Endothelial cell (in vitro differentiated cells): ENCODE data around the gene NAALADL2. TPM values are rescaled to one million over a fixed set of nuclear protein-coding genes. Genes with fewer than 3 reads are reported as not detected.

Experiments used
- DNase-seq: peaks from one replicate; pipeline ENCODE4 v3.0.0; 2021; ENCODE audit warnings: low spot score
- H3K27ac Mint-ChIP-seq: one replicate; pipeline ENCODE4 v1.8.0; 2021; ENCODE audit warnings: mixed read lengths, inconsistent platforms; ENCODE audit not compliant: unreplicated experiment
- H3K27me3 Mint-ChIP-seq: one replicate; pipeline ENCODE4 v1.8.0; 2021; ENCODE audit warnings: mild to moderate bottlenecking, moderate library complexity, mixed read lengths, inconsistent platforms; ENCODE audit not compliant: unreplicated experiment
- H3K36me3 Mint-ChIP-seq: one replicate; pipeline ENCODE4 v1.8.0; 2021; ENCODE audit warnings: mild to moderate bottlenecking, low read depth, mixed read lengths, inconsistent platforms; ENCODE audit not compliant: unreplicated experiment
- H3K4me1 Mint-ChIP-seq: one replicate; pipeline ENCODE4 v1.8.0; 2021; ENCODE audit warnings: mild to moderate bottlenecking, mixed read lengths, inconsistent platforms; ENCODE audit not compliant: unreplicated experiment
- H3K4me3 Mint-ChIP-seq: one replicate; pipeline ENCODE4 v1.8.0; 2021; ENCODE audit warnings: mild to moderate bottlenecking, mixed read lengths, inconsistent platforms; ENCODE audit not compliant: unreplicated experiment
- H3K9me3 Mint-ChIP-seq: one replicate; pipeline ENCODE4 v1.8.0; 2021; ENCODE audit warnings: mixed read lengths, inconsistent platforms; ENCODE audit not compliant: unreplicated experiment
- total RNA-seq: library from RNA; stranded (reverse); fragmentation: NEBNext Ultra II Directional; extraction: Animal tissue kit (Norgen Biotek cat#: 25700); gene quantifications from one replicate; pipeline ENCODE4 v1.2.1, GENCODE V29; 2021; ENCODE audit not compliant: unreplicated experiment
- TF ChIP-seq, protein P1 (sequence below): fragments of 200-600 bp; sonication (generic); IDR thresholded peaks from one replicate; pipeline ENCODE4 v1.5.0; 2021; ENCODE audit warnings: antibody characterized with exemption; ENCODE audit not compliant: unreplicated experiment

Gene NAALADL2
- total RNA-seq, 1 donor from 2014 or later = 3.5 TPM

DNA sequence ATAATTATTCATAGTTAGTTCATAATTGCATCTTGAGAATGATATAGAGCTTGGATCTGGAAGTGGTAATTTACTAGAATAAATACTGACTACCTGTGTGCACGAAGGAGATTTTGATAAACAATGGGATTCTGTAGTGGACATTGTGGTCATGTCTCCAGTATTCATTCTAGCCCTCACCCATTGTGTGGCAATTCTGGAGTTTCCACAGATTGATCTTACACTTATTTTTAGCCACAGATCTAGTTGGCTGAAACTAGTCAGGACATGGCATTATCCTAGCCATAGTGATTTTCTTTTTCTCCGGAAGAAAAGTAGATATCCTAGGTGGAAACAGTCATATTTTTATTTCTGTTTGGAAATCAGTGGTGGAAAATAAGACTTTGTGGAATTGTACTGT, 833.1 kb downstream of the NAALADL2 start:
- Mint-ChIP-seq H3K27ac (no peak overlapping the region), H3K36me3 (no peaks in the 10 kb centered on the region), H3K9me3 (no peaks in the 10 kb centered on the region), H3K27me3 (no peaks in the 10 kb centered on the region), H3K4me3 (no peak overlapping the region), H3K4me1 (no peaks in the 10 kb centered on the region)
- TF ChIP-seq, protein P1, sequence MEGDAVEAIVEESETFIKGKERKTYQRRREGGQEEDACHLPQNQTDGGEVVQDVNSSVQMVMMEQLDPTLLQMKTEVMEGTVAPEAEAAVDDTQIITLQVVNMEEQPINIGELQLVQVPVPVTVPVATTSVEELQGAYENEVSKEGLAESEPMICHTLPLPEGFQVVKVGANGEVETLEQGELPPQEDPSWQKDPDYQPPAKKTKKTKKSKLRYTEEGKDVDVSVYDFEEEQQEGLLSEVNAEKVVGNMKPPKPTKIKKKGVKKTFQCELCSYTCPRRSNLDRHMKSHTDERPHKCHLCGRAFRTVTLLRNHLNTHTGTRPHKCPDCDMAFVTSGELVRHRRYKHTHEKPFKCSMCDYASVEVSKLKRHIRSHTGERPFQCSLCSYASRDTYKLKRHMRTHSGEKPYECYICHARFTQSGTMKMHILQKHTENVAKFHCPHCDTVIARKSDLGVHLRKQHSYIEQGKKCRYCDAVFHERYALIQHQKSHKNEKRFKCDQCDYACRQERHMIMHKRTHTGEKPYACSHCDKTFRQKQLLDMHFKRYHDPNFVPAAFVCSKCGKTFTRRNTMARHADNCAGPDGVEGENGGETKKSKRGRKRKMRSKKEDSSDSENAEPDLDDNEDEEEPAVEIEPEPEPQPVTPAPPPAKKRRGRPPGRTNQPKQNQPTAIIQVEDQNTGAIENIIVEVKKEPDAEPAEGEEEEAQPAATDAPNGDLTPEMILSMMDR = no peak
- DNase-seq = no peak

DNA sequence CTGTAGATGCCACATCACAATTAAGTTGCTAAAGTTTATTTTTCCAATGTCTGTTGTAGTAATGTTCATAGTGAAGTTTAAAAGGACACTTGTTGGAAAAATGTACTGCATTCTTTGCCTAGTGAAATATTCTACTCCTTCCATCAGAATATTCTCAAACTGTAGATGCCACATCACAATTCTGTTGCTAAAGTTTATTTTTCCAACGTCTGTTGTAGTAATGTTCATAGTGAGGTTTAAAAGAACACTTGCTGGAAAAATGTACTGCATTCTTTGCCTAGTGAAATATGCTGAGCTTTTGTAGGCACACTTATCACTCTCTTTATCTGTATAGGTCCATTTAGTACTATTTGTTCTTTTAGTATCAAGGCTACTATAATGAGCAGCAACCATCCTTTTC, 836.1 kb downstream of the NAALADL2 start:
- Mint-ChIP-seq H3K4me1 (no peaks in the 10 kb centered on the region), H3K27ac (no peak overlapping the region), H3K4me3 (no peak overlapping the region), H3K36me3 (no peaks in the 10 kb centered on the region), H3K27me3 (no peaks in the 10 kb centered on the region), H3K9me3 (no peaks in the 10 kb centered on the region)
- no peak for DNase-seq
- TF ChIP-seq, protein P1 = no peak

DNA sequence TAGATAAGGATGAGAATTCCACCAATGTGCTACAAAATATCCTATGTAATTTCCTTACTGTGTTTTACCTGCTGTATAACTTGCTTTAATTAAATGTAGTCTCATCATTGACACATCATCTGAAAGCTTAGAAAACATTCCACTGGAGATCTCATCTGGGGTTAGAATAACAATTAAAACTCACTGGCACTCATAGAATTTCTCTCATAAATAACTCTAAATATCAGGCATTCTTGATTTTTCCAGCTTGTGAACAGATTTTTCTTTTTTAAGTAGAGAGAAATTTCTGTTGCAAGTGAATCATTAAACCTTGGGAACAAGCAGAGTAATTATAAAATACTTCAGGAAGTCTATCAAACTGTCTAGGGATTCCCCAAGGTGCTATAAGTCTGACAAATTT, 843.8 kb downstream of the NAALADL2 start:
- no peaks in the 10 kb centered on the region for H3K27me3 Mint-ChIP-seq
- no peaks in the 10 kb centered on the region for H3K36me3 Mint-ChIP-seq
- no peaks in the 10 kb centered on the region for H3K9me3 Mint-ChIP-seq
- no peak for DNase-seq
- H3K27ac Mint-ChIP-seq = no peak overlapping the region
- H3K4me3 Mint-ChIP-seq = no peak overlapping the region
- H3K4me1 Mint-ChIP-seq = no peaks in the 10 kb centered on the region
- TF ChIP-seq, protein P1 = no peak

DNA sequence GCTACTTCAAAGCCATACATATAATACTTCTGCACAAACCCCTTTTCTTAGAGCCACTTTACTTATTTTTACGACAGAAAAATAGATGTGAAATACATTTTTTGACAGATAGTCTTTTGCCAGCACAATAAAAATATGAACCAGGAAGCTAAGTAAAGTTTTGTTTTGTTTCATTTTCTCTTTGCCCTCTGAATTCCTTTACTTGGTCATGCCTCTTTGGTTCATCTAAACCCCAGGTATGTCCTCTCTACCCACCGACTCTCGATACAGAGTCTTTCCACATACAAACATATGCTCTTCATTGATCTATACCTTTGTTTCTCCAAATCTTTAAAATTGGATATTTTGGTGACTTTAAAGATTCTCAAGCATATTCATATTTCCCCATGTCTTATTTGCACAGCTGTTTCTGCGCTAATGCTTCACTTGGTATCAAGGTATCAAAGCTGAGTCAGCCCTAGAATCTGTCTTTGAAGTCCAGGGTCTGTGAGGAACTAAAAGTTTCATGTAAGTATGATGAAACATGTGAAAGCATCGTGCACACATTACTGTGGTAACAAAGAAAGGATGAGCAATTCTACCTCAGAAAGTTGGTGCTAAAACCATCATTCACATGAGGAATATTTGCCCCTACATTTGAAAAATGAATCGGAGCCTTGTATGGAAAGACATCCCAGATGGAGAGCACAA, 845.4 kb downstream of the NAALADL2 start:
- no peak for DNase-seq
- no peaks in the 10 kb centered on the region for H3K36me3 Mint-ChIP-seq

DNA sequence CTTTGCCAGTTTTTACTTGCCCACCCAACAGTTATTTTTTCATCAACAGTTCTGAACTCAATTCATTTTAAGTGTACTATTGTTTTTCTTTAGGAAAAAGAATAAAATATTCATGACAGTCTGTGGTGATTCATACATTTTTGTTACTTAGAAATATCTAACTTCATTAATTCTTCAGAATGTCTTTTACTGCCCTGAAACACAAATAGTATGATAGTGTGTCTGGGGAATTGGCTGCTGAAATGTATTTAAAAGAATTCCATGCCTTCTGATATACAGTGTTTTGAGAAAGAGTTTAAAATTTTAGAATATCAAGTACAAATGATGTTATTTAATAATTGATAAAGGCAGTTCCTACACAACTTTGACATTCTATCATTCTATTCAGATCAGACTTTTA, 854.1 kb downstream of the NAALADL2 start:
- TF ChIP-seq, protein P1 = no peak
- no peak overlapping the region for H3K4me3 Mint-ChIP-seq

More for the DNA sequence above, 845.4 kb downstream of the NAALADL2 start:
- H3K9me3 Mint-ChIP-seq = no peaks in the 10 kb centered on the region
- H3K4me3 Mint-ChIP-seq = no peak overlapping the region
- H3K27ac Mint-ChIP-seq = no peak overlapping the region
- H3K4me1 Mint-ChIP-seq = no peaks in the 10 kb centered on the region
- H3K27me3 Mint-ChIP-seq = no peaks in the 10 kb centered on the region
- TF ChIP-seq, protein P1 = no peak

More for the DNA sequence above, 854.1 kb downstream of the NAALADL2 start:
- DNase-seq = no peak
- Mint-ChIP-seq H3K36me3 (no peaks in the 10 kb centered on the region), H3K4me1 (no peaks in the 10 kb centered on the region), H3K27me3 (no peaks in the 10 kb centered on the region), H3K9me3 (no peaks in the 10 kb centered on the region), H3K27ac (no peak overlapping the region)
